GM19328 (cell line): ENCODE data around the gene STPG4.

ENCODE experiments used
- ATAC-seq: cut with Tn5 transposase; IDR thresholded peaks from one replicate; pipeline ENCODE4 v1.9.1; 2021; ENCODE audit warnings: mild to moderate bottlenecking, moderate library complexity; ENCODE audit not compliant: unreplicated experiment

The STPG4 gene

DNA sequence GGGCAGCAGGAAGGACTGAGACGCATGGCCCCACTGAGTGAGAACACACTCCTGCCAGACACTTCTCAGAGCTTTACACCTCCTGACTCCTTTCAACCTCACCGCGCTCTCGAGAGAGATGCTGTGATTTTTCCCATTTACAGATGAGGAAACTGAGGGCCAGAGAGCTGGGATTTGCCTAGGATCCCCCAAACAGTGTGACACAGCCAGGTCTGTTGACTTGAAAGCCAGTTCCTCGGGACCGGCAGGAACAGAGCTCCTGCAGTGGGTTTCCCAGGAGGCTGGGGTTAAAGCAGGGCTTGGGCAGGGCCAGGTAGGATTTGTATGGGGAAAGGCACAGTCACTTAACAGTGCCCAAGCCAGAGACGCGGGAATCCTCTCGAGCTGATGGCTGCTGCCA is 81.9 kb downstream of the STPG4 start:
- ATAC-seq, result no peak

DNA sequence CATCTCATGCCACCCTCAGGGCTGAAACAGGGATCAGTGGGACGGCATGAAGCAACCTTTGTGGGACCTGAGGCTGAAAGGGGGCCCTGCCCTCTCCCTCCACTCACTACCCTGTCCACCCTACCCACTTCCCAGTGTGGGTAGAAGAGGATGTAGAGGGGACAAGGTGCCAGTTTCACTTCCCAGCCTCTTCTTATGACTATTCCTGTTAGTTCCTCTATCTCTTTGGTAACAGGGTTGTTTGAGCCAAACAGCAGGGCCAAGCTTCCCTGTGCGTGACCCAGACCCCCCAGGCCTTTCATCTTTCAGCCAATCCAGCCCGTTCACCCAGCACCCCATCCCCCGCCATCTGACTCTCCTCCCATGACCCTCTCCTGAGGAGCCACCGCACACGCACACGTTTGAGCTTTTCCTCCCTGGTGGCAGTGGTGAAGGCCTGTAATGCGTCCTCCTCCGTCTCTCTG is 82.3 kb downstream of the STPG4 start:
- no peak for ATAC-seq

DNA sequence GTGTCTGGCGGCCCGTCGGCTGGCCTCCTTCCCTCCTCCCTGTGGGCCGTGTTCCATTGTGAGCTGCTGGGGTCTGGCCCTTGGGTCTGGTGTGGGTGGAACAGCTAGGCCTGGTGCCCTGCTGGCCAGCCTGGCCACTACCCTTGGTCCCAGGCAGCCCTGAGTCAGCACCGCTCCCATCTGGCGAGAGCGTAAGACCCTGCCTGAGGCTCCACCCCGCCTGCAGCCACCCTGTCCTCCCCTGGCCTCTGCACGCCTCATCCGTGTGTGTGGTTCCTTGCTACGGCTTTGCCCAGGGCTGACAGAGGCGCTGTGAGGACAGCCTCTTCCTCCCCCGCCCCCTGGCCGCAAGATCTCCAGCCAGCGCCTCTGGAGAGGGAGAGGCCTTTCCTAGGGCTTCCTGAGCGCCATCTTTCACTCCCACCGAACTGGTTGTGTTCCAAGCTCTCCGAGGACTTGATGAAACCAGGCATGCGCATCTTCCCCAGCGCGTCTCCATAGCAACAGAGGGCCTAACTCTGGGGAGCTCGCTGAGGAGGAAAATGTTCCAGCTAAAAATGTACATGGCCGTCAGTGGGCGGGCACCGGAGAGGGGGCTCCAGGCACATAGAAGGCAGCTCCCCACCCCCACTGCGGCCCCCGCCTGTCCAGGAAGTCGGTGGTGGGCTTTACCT is 83.0 kb downstream of the STPG4 start:
- no peak for ATAC-seq

DNA sequence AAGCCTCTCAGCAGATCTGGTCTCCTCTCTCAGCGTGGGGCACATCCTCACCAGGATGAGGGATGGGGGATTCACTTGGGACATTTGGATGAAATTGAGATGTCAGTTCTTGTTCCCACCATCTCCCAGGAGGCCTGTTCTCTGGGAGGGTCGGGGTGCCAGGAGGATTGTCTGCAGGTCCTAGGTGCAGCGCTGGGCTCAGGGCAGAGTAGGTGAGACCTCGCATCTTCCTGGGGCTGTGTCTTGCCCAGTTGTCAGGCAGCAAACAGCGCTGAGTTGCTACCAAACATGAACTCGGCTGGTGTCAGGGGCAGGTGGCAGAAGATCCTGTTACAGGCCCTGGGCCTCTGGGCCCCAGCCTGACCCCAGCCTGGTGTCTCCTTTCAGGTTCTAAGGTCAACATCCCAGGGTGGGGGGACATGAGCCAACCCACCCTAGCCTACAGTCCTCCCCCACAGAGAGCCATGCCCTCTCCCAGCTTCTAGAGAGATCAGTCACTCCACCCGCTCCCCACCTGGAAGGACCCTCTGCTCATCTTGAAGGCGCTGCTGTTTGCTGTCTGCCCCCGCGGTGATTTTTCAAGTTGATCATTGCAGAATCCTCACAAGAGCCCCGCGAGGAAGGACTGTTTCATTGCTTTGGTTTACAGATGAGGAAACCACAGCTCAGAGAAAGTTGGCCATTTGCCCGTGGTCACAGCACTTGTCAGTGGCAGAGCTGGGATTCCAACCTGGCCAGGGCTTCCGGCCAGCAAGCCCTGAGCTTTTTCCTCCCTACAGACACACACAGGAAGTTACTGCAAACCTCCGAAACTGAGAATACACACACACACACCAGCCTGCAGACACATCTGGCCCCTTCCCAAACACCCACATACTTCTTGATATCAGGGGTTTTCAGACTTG is 83.9 kb downstream of the STPG4 start:
- peak; percentile 77 for ATAC-seq

DNA sequence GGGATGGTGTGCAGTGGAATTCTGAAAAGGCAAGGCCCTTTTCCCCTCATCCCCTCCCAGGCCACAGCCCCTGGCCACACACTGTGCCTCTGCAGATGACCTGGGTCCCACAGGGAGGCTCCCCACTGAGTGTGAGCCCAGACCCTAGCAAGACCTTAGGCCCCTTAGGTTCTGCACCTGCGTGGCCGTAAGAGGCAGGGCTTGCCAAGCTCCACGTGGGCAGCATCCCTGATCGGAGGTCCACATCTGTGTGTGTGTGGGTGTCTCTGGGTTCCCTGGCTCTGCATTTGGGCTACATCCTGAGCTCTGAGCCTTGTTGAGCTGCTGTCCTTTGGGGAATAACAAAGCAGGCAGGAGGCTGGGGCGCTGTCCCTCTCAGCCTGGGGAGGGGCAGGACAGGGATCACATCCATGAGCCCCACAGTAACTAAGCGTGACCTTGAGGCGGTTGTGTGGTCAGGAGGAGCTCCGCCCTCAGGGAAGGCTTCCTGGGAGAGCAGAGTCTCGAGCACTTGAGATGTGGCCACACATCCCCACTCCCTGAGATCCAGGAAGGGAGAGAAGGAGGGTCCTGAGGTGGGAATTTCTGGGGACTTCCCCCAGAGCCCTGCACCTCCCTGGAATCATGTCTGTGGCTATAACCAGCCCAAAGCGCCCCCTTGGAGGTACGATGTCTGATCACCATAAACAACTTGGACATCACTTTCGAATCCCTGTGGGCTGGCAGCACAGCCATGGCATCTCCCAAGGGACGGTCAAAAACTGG is 84.8 kb downstream of the STPG4 start:
- ATAC-seq, result no peak

DNA sequence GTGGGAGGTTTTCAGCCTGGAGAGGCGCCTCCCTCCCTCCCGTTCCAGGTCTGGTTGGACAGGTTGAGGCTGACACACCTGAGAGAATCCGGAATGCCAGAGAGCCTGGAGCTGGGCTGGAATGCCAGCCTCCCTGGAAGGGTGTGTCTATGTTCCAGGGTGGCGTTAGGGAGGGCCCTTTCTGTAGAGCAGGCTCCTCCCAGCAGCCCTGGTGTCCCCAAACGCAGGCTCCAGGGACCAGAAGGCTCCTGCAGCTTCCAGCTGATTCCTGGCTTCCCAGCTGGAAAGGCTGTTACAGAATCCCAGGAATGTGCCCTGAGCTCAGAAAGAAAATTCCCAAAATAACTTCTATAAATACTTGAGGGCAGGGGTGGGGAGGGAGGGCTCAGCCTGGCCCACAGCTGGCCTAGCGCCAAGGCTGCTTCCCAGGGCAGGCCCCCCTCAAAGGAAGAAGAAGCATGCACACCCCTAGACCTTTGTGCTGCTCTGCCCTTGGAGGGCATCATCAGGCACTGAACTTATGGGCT is 85.4 kb downstream of the STPG4 start:
- ATAC-seq, result no peak

DNA sequence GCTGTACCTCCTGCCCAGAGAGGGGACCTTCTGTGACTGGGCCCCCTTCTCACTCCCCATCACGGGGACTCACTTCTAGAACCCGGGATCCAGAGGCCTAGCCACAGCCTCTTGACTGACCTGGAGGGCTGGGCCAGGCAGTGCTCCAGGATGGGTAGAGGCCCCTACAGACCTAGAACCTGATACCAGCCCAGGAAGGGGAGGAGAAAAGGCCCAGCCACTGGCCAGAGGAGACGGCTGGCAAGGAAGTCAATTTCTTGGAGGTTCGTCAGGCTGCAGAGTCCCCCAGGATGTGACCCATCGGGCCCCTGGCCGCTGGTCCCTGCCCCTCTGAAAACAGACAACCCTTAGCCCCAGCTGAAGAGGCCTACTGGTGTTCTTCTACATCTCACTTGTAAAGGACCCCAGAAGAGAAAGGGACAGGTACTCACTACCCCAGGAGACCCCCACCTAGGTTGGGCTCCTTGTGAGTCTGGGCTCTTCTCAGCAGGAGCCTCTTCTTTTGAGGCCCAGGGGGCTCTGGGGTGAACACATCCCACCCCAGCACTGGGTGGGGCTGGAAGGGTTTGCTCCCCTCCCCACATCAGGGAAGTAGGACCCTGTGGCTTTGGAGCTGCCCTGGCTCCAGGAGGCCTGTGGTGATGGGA is 86.0 kb downstream of the STPG4 start:
- no peak for ATAC-seq

DNA sequence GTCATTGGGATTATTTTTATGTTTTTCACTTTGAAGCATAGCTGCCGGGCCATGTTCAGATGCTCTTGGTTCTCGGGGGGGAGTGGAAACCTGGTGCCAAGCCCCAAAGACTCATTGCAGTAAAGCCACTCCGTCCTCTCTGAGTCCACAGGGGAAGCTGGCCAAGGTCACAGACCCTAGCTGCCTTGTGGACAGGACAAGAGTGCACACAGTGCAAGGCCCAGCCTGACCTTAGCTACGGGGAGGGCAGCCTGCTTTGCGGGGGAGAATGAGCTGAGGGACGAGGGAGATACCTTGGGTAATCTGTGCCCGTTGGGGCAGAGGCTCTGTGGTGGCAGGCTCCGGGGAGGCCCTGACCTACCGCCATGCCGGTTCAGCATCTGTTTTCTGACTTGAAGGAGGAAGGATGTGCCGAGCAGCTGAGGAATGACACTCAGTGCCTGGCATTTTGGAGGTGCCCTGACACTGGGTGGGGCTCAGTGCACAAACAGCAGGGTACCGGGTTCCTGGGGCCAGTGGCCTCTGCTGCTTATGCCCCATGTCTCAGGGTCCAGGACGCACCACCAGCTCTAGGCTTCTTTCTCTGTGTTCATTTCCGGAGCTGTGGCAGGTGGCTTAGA is 87.2 kb downstream of the STPG4 start:
- ATAC-seq, result no peak

DNA sequence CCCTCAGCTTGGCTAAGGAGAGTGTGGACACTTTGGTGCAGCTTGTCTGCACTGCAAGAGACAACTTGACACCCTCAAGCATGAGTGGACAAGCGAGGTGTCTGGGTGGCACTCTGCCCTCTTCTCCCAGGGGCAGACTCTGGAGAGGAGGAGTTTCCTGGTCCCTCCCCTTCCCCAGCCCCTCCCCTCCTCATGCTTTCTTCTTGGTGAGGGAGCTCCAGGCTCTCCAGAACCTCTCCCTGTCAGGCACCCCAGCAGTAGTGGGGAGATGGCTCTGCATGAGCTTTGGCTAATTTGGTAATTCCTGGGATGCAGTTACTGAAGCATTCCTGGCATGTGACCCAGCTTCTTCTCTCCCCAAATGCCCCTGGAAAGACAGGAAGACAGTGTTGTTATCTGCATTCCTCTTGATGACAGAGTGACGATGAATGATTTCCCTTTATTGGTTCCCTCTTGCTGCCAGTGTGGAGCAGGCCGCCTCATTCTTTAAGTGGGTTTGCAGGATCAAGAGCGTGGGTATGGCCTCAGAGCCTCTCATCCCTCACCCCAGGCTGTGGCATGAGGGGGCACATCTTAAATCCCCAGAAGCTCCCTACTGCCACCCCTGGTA is 89.2 kb downstream of the STPG4 start:
- ATAC-seq, result no peak

DNA sequence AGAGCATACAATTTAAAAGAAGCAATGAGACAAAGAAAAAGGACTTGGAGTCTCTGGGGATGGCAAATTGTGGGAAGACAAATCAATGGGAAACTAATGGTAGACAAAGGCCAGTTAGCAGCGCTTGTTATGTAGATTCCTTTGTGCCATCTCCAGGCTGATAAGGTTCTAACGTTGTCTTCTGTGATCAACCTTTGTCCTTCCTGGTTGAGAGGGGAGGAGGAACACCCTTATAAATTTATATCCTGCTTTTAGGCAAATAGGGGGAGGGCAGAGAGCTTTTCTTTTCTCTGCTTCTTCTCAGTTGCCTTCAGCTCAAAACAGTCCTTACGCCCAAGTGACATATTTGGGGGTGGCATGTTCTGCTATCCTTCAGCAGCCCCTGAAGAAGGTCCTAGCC is 89.8 kb downstream of the STPG4 start:
- no peak for ATAC-seq

DNA sequence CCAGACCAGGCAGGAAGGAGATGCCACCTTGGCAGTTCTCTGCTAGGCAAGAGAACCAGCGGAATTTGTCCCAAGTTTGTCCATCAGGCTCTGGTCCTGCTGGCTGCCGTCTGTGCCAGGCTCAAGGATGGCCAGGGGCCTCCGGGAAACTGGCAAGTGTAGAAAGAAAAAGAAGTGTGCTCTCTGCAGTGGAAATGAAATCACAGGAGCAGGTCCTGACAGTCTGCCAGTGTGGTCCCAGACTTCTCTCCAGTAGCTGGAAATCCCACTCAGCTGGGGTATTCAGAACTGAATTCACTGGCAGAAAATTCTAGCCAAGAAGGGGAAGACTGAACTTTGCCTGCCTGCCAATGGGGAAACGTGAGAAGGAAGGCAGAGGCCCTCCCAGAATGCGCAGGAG is 91.0 kb downstream of the STPG4 start:
- no peak for ATAC-seq

DNA sequence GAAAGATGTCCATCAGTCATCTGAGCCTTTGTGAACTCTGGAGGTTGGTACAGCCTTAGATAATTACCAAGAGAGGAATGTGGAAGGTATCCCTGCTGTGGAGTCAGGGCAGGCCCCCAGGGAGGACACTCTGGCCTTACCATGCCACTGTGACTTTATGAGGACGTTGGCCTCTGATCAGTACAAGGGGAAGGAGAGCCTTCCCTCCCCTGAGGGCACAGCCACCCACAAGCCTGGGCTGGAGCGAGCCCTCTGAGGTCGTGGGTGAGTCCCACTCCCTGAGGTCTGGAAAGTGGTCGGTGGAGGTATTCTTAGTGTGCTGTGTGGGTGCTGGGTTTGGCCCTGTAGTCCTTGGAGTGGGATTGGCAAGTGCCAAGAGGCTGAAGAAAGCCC is 91.6 kb downstream of the STPG4 start:
- ATAC-seq, result no peak

DNA sequence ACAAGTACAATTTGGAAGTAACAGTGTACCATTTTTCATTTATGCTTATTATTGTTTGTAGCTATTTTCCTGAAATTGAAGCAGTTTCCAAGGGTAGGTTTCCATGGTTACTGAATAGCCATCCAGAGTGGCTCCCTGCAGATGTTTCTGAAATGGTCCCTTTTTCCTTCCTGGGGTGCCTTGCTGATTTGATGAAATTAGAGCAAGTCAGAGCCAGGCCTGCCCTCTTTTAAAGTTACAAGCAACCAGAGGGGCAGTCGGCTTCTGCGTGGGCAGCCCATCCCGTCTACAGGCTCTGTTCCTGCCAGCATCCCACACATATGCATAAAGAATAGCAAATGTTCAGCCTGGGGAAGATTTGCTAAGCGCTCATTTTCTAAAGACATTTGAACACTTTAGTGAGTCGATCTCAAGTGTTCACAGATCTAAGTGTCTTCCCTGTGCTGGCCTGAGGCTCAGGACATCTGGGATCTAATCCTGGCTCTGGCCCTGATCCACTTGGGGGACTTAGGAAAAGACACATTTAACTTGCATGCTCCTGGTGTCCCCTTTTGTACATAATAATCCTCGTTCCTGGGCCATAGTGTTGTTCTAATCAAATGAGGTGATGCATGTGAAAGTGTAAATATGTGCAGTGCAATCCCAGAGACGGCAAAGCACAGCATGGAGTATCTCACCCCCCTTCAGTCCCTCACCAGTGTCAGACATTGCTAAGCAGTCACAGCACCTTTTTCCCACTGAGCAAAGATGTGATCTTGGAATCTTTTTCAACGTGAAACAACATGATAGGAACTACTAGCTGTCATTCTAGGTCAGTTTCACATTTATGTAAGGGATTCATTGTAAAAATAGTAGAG is 92.2 kb downstream of the STPG4 start:
- ATAC-seq, result no peak

DNA sequence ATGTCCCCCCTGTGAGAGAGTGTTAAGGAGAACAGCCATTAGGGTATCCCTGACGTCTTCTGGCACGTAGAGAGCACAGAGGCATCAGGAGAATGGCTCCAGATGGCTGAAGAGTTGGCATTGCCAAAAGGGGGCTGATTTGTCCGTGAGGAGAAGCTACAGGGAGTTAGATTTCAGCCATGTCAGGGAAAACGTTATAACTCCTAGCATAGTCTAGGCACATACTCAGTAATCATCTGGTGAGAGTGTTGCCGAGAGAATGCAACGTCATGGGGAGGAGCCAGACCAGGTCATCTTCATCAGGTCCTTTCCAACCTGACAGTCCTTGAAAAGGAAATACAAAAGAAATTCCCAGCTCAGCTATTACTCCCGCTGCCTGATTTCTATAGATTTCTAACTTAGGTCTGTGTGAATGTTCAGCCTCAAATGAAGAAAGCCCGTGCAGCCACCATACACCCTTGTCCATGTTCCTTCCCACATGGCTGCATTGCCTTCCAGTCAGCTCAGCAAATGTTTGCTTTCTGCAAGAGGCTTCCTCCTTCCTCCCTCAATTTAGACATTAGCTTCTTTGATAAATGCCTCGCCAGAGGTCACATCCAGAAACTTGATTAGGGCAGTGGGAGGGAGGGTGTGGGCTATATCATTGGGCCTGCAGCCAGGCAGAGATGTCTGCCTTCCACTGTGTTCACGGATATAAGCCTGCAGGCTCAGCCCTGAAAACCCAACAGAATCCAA is 93.0 kb downstream of the STPG4 start:
- ATAC-seq, result no peak

DNA sequence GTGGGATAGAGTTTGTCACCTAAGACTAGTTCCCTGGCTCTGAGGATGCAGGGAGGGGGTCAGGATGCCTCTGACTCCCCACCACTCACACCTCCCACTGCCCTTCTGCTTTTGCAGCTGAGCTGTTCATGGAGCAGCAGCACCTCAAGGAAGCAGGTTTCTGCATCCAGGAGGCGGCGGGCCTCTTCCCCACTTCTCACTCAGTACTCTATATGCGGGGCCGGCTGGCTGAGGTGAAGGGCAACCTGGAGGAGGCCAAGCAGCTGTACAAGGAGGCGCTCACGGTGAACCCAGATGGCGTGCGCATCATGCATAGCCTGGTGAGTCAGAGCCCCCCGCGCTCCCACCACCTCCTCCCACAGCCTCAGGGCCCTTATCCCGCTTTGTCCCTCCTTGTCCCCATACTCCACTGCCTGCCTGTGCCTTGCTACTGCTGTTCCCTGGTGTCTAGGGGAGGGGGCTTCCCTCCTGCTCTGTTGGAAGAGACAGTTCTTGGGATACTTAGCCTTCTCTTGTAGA is 94.4 kb downstream of the STPG4 start:
- no peak for ATAC-seq

DNA sequence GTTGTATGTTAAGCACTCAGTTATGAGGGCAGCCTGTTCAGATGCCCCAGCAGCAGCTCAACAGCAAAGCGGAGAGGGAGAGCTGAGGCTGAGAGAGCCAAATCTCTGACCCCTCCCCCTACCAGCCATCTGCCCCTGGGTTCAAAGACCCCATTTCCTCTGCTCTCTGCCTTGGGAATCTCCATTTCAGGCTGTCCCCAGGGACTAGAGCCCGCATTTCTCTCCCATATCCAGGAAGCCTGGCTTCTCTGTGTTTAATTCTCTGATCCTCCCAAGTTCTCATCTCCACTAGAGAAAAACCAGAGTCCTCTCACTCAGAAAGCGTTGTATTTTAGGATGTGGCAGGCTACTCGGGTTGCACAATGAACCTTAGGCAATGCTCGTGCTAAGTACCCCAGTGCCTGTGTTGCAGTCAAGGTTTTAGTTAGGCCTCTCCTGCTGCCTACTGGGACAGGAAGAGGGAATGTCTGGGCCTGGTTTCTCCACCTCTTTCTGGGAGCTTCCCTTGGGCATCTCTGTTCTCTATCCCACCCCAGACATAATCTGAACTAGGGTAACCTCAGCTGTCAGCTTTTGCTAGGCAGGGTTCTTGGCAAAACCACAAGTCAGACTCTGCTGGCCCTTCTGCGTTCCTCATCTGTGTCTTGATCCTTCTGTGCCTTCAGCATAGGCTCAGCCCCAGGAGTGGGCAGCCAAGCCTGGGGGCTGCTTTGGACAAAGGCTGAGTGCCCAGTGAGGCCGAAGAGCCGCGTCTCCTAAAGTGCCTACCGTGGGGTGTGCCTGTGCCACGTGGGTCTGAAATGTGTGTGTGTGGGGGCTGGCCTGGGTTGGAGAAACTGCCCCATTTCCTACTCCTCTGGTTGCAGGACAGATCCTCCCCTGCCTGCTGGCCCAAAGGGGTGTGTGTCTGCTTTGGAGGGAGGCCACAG is 96.8 kb downstream of the STPG4 start:
- ATAC-seq, result no peak

DNA sequence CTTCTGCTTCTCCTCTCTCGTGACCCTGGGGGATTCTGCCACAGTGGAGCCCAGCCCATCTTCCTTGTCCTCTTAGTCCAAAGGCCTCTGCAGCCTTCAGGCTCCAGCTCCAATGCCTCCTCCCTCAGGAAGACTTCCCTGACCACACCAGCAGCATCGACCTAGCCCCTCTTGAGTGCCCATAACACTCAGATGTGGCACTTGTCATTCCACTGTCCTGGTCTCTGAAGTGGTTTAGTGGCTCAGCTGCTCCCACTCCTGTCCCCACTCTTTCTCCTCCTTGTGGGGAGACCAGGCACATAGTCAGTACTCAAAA is 97.5 kb downstream of the STPG4 start:
- ATAC-seq, result no peak
